OCI-LY3 (cell line): ENCODE measurements around the gene PRSS23.

Source experiments
- H2AFZ ChIP-seq: fragments of 200-600, 300-600 bp; shearing (Covaris generic); 2 replicates; pipeline ENCODE4 v1.6.0; 2014; ENCODE audit warnings: antibody characterized with exemption, low read depth, low read length
- H3K27ac ChIP-seq: fragments of 200-600, 300-600 bp; sonication (generic); 2 replicates; pipeline ENCODE4 v1.5.1; 2014; ENCODE audit warnings: mild to moderate bottlenecking, low read length, moderate library complexity, mixed read lengths
- H3K27me3 ChIP-seq: fragments of 200-600, 300-600 bp; sonication (generic); 2 replicates; pipeline ENCODE4 v1.6.1; 2014; ENCODE audit warnings: low read depth, low read length, mixed read lengths
- H3K36me3 ChIP-seq: fragments of 200-600, 300-600 bp; sonication (generic); replicated peaks from 2 replicates; pipeline ENCODE3; 2014; ENCODE audit warnings: low read depth, low read length, mixed read lengths
- H3K4me1 ChIP-seq: fragments of 300-600, 200-600 bp; sonication (generic); 2 replicates; pipeline ENCODE4 v1.6.1; 2014; ENCODE audit warnings: low read length, mixed read lengths
- H3K4me2 ChIP-seq: fragments of 200-600, 300-600 bp; sonication (generic); 2 replicates; pipeline ENCODE4 v1.6.1; 2014; ENCODE audit warnings: low read length, mixed read lengths
- H3K4me3 ChIP-seq: fragments of 300-600, 200-600 bp; sonication (generic); 2 replicates; pipeline ENCODE4 v1.5.1; 2014; ENCODE audit warnings: antibody characterized with exemption, mild to moderate bottlenecking, low read length, moderate library complexity
- H3K79me2 ChIP-seq: fragments of 300-600, 200-600 bp; shearing (Covaris generic); 2 replicates; pipeline ENCODE4 v1.6.1; 2014; ENCODE audit warnings: mild to moderate bottlenecking, low read length, mixed read lengths
- H3K9ac ChIP-seq: fragments of 300-600, 200-600 bp; shearing (Covaris generic); 2 replicates; pipeline ENCODE4 v1.6.0; 2014; ENCODE audit warnings: mild to moderate bottlenecking, low read length, moderate library complexity
- H3K9me3 ChIP-seq: fragments of 200-600, 300-600 bp; shearing (Covaris generic); 2 replicates; pipeline ENCODE4 v1.6.1; 2014; ENCODE audit warnings: low read length, mixed read lengths; ENCODE audit not compliant: insufficient read depth
- H4K20me1 ChIP-seq: fragments of 200-600, 300-600 bp; sonication (generic); 2 replicates; pipeline ENCODE4 v1.6.1; 2016; ENCODE audit warnings: low read length, mixed read lengths; ENCODE audit not compliant: insufficient read depth
- EZH2phosphoT487 ChIP-seq: fragments of 200-600 bp; shearing (Covaris generic); IDR thresholded peaks from 2 replicates; pipeline ENCODE4 v1.6.1; 2018; ENCODE audit warnings: antibody characterized with exemption, mixed run types, low read depth
- TF ChIP-seq, protein P1 (sequence below): fragments of 200-600, 300-600 bp; sonication (generic); IDR thresholded peaks from 2 replicates; pipeline ENCODE4 v1.5.1; 2014; ENCODE audit warnings: antibody characterized with exemption, low read length, low read depth

PRSS23 gene

DNA sequence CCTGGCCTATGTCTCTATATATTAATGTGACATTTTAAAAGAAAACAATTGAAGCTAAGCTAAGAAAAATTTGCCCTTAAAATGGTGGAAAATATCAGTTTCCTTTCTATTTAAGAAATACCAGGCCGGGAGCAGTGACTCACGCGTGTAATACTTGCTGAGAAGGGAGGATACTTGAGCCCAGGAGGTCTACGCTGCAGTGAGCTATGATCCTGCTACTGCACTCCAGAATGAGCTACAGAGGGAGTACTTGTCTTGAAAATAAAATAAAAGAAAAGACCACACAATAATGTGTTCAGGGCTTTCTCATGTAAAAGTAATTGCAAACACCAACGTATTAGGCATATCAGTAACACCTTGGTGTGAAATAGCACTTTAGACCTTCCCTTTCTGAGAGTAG is 1.4 kb upstream of the PRSS23 start:
- Histone ChIP-seq H3K9me3 (no peaks in the 10 kb centered on the region), H3K4me3 (no peak overlapping the region), H4K20me1 (no peaks in the 10 kb centered on the region), H3K4me1 (no peaks in the 10 kb centered on the region), H3K36me3 (no peaks in the 10 kb centered on the region), H2AFZ (no peak overlapping the region), H3K4me2 (no peak overlapping the region), H3K9ac (no peak overlapping the region), H3K79me2 (no peaks in the 10 kb centered on the region), H3K27ac (no peak overlapping the region), H3K27me3 (peaks cover 26% of the 10 kb centered on the region)
- TF ChIP-seq EZH2phosphoT487: no peak
- TF ChIP-seq, protein P1, sequence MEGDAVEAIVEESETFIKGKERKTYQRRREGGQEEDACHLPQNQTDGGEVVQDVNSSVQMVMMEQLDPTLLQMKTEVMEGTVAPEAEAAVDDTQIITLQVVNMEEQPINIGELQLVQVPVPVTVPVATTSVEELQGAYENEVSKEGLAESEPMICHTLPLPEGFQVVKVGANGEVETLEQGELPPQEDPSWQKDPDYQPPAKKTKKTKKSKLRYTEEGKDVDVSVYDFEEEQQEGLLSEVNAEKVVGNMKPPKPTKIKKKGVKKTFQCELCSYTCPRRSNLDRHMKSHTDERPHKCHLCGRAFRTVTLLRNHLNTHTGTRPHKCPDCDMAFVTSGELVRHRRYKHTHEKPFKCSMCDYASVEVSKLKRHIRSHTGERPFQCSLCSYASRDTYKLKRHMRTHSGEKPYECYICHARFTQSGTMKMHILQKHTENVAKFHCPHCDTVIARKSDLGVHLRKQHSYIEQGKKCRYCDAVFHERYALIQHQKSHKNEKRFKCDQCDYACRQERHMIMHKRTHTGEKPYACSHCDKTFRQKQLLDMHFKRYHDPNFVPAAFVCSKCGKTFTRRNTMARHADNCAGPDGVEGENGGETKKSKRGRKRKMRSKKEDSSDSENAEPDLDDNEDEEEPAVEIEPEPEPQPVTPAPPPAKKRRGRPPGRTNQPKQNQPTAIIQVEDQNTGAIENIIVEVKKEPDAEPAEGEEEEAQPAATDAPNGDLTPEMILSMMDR: no peak

DNA sequence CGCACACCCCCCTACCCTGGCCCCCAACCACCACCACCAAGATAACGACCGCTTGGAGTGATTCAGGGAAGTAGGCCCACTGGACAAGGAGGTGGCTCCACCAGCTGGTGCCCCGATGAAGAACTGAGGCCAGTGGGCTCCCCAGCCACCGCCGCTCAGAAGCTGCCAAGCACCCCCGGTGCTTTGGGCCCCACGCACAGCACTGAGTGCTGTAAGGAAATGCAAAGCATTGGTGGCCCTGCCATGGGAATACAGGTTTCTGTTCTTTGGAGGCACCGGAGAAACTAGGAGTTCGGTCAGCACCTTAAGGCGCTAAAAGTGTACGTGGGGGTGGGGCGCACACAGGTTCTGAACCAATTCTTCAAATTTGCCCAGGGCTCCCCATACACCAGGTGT is 664 bp upstream of the PRSS23 start:
- no peak overlapping the region for H2AFZ ChIP-seq
- no peaks in the 10 kb centered on the region for H3K36me3 ChIP-seq
- H4K20me1 ChIP-seq: no peaks in the 10 kb centered on the region
- peaks cover 27% of the 10 kb centered on the region for H3K27me3 ChIP-seq
- no peak overlapping the region for H3K27ac ChIP-seq
- H3K4me3 ChIP-seq: no peak overlapping the region
- H3K4me1 ChIP-seq: no peaks in the 10 kb centered on the region
- no peaks in the 10 kb centered on the region for H3K79me2 ChIP-seq
- H3K4me2 ChIP-seq: no peak overlapping the region
- no peak for TF ChIP-seq EZH2phosphoT487
- TF ChIP-seq, protein P1: 0 out of 2 replicates have a peak, but pooled peaks have one; percentile 5
- no peaks in the 10 kb centered on the region for H3K9me3 ChIP-seq
- no peak overlapping the region for H3K9ac ChIP-seq

DNA sequence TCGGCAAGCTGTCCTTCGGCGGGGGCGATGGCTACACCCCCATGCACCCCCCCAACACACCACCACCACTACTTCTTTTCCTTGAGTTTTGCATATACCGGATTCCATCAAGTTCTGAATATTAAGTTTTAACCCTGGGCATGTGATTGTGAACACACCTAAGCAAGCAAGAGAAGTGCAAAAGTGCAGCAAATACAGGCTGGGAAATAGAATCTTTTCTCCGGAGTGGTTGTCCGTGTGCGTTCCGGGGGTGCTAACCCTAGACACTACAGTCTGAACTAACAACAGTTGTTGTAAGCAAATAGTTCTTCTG is 574 bp downstream of the PRSS23 start:
- Histone ChIP-seq H3K4me3 (no peak overlapping the region), H3K9me3 (no peaks in the 10 kb centered on the region), H3K27me3 (peaks cover 31% of the 10 kb centered on the region), H2AFZ (no peak overlapping the region), H3K4me2 (no peak overlapping the region), H3K36me3 (no peaks in the 10 kb centered on the region), H3K9ac (no peak overlapping the region), H3K27ac (no peak overlapping the region), H4K20me1 (no peaks in the 10 kb centered on the region), H3K79me2 (no peaks in the 10 kb centered on the region), H3K4me1 (peaks cover 5% of the 10 kb centered on the region)
- TF ChIP-seq, protein P1: no peak
- TF ChIP-seq EZH2phosphoT487: no peak

DNA sequence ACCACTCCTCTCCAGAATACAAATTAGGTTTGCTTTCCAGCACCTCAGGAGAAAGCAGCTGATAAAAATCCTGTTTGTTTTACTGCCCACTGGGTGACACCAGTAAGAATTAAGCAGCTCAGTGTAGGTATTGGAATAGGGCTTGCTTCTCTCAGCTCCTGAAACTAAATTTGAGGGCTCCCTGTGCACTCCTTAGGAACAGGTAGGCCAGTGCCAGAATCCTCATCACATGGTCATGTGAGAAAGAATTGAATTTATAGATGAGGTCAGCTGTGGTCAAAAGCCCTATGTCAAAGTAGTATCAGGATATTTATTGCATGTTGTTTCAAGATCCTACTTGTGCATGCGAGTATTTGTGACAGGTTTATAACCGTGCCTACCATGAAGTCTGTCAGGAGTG is 1.0 kb downstream of the PRSS23 start:
- Histone ChIP-seq H3K27me3 (peaks cover 31% of the 10 kb centered on the region), H2AFZ (no peak overlapping the region), H4K20me1 (no peaks in the 10 kb centered on the region), H3K9ac (no peak overlapping the region), H3K4me3 (no peak overlapping the region), H3K4me2 (no peak overlapping the region), H3K27ac (no peak overlapping the region), H3K79me2 (no peaks in the 10 kb centered on the region), H3K9me3 (no peaks in the 10 kb centered on the region), H3K36me3 (no peaks in the 10 kb centered on the region), H3K4me1 (peaks cover 10% of the 10 kb centered on the region)
- TF ChIP-seq EZH2phosphoT487: no peak
- TF ChIP-seq, protein P1: no peak
